Posterior cingulate gyrus (tissue), 11 donors: ENCODE results near the gene TLCD1.
"Not testable (repeated sequence)": the region's sequence is repeated elsewhere in the genome, so short reads cannot be mapped to it uniquely, and the experiment has no call there.

Experiments used
- DNase-seq, 10 donors: peaks; one replicate each; pipeline versions ENCODE4 v3.0.0 to v3.0.0-alpha.2; 2020 to 2021; ENCODE audit warnings: mixed read lengths in 3 of 10
- intact Hi-C: fragments of 100-400 bp; cut with DNase I; formaldehyde crosslinking; loops from one replicate; pipeline ENCODE4 v1.15.1; 2023

The TLCD1 gene

GRCh38 chr17:28735242-28735722 is 9.2 kb upstream of the TLCD1 start:
- intact Hi-C loops, result no loop called here
- DNase-seq, result peak in 2 of 10 donors; percentile 33 to 42

- intact Hi-C loops, result no loop called here
- DNase-seq, result peak in 1 of 10 donors; percentile 82
Observed at GRCh38 chr17:28734712-28735241, 8.7 kb upstream of the TLCD1 start.

GRCh38 chr17:28733346-28733745 is 7.3 kb upstream of the TLCD1 start:
- no peak for DNase-seq
- intact Hi-C loops, result no loop called here

GRCh38 chr17:28729950-28730330 is 3.9 kb upstream of the TLCD1 start:
- intact Hi-C loops, result loop anchor here (1.0 to 5.0 kb wide), 2 partner anchors 13 to 182 kb away; no protein-coding TSS in a partner anchor
- DNase-seq, result peak in 1 of 10 donors; percentile 44

- intact Hi-C loops, result loop anchor here (1.0 to 5.0 kb wide), 2 partner anchors 15 to 184 kb away; no protein-coding TSS in a partner anchor
- DNase-seq, result peak; percentile 83 to 99 (median 94)
Observed at GRCh38 chr17:28728364-28729200, 2.5 kb upstream of the TLCD1 start, which contains the start of gene NEK8. TSS of gene NEK8 (plus strand) at chr17:28728788. CDS start at chr17:28728814, 26 bp downstream.

- intact Hi-C loops, result loop anchor here (1.0 to 5.0 kb wide), 3 partner anchors 23 to 226 kb away; no protein-coding TSS in a partner anchor
- peak; percentile 89 to 99 (median 94) for DNase-seq
Observed at GRCh38 chr17:28726627-28727491, 826 bp upstream of the TLCD1 start.

- intact Hi-C loops, result loop anchor here (2.0 to 5.0 kb wide), 2 partner anchors 187 to 227 kb away; no protein-coding TSS in a partner anchor
- DNase-seq, result peak in 2 of 10 donors; percentile 82 to 84
Observed at GRCh38 chr17:28725660-28726225, 290 bp downstream of the TLCD1 start.

- intact Hi-C loops, result loop anchor here (5.0 kb wide), 1 partner anchor 187 kb away; no protein-coding TSS in a partner anchor
Observed at GRCh38 chr17:28725166-28725659, 820 bp downstream of the TLCD1 start.

GRCh38 chr17:28724500-28725165 is 1.4 kb downstream of the TLCD1 start:
- intact Hi-C loops, result loop anchor here (5.0 kb wide), 1 partner anchor 188 kb away; no protein-coding TSS in a partner anchor
- DNase-seq, result no peak

More at GRCh38 chr17:28725166-28725659, 820 bp downstream of the TLCD1 start:
- DNase-seq, result peak in 2 of 10 donors; percentile 16 to 56

GRCh38 chr17:28723836-28724499 is 2.1 kb downstream of the TLCD1 start:
- intact Hi-C loops, result not testable (repeated sequence)
- DNase-seq, result peak in 1 of 10 donors; percentile 31

- DNase-seq, result no peak
- intact Hi-C loops, result no loop called here
Observed at GRCh38 chr17:28723159-28723835, 2.7 kb downstream of the TLCD1 start.

GRCh38 chr17:28722417-28723158 is 3.4 kb downstream of the TLCD1 start:
- intact Hi-C loops, result no loop called here
- no peak for DNase-seq

- DNase-seq, result peak in 1 of 10 donors; percentile 41
- intact Hi-C loops, result not testable (repeated sequence)
Observed at GRCh38 chr17:28720997-28721329, 5.1 kb downstream of the TLCD1 start.

- DNase-seq, result peak in 1 of 10 donors; percentile 11
- intact Hi-C loops, result no loop called here
Observed at GRCh38 chr17:28720247-28720996, 5.6 kb downstream of the TLCD1 start.

- intact Hi-C loops, result loop anchor here (2.0 to 10.0 kb wide), 2 partner anchors 74 to 234 kb away; partner anchors contain the start of gene BLTP2
- DNase-seq, result no peak
Observed at GRCh38 chr17:28719021-28719433, 7.0 kb downstream of the TLCD1 start.

GRCh38 chr17:28718333-28719020 is 7.6 kb downstream of the TLCD1 start:
- no peak for DNase-seq
- intact Hi-C loops, result loop anchor here (2.0 to 10.0 kb wide), 2 partner anchors 74 to 234 kb away; partner anchors contain the start of gene BLTP2
